Common myeloid progenitor, CD34-positive (primary cell): Measurements from ENCODE around the gene DNAJC21.

Experiments
- CTCF ChIA-PET: fragments of 350-600 bp; sonication (Branson Sonifier 250); formaldehyde crosslinking; loops from one replicate; lab custom pipeline; 2021; ENCODE audit warnings: antibody characterized with exemption; lab: Charles Lee
- POLR2A ChIA-PET: fragments of 350-600 bp; sonication (Branson Sonifier 250); formaldehyde crosslinking; loops from one replicate; lab custom pipeline; 2021; ENCODE audit warnings: antibody characterized with exemption; lab: Charles Lee
- DNase-seq, 3 donors: peaks; one replicate each; pipeline versions ENCODE4 v3.0.0 to v3.0.0-alpha.2; 2013
- H3K27ac ChIP-seq, 2 experiments: 1 replicate in 1 of 2; 2 replicates in 1 of 2; pipeline ENCODE4 v1.7.0; 2013; ENCODE audit warnings: inconsistent platforms in 2 of 2, low read length in 2 of 2, mild to moderate bottlenecking in 2 of 2, low read depth in 1 of 2, moderate library complexity in 1 of 2; ENCODE audit not compliant: severe bottlenecking in 2 of 2, insufficient read depth in 1 of 2, poor library complexity in 1 of 2
- H3K27me3 ChIP-seq, 5 experiments: replicated peaks in 2 of 5; 1 replicate in 3 of 5; 2 replicates in 2 of 5; pipeline versions ENCODE4 v1.6.1 to v1.7.0; 2013; ENCODE audit warnings: low read length in 4 of 5, mild to moderate bottlenecking in 2 of 5, moderate library complexity in 2 of 5, inconsistent platforms in 1 of 5; ENCODE audit not compliant: insufficient read depth in 5 of 5, control insufficient read depth in 4 of 5
- H3K36me3 ChIP-seq, 4 experiments: 1 replicate in 2 of 4; 2 replicates in 2 of 4; pipeline versions ENCODE4 v1.6.1 to v1.7.0; 2013; ENCODE audit warnings: low read length in 3 of 4, control low read depth in 1 of 4, mild to moderate bottlenecking in 1 of 4; ENCODE audit not compliant: control insufficient read depth in 4 of 4, insufficient read depth in 4 of 4
- H3K4me1 ChIP-seq, 4 experiments: 1 replicate in 3 of 4; 2 replicates in 1 of 4; pipeline versions ENCODE4 v1.6.1 to v1.7.1; 2013; ENCODE audit warnings: low read length in 3 of 4, mild to moderate bottlenecking in 3 of 4, control low read depth in 1 of 4, inconsistent platforms in 1 of 4, moderate library complexity in 1 of 4; ENCODE audit not compliant: control insufficient read depth in 4 of 4, insufficient read depth in 4 of 4; ENCODE audit errors: control extremely low read depth in 1 of 4
- H3K4me3 ChIP-seq, 7 experiments: 1 replicate in 4 of 7; 2 replicates in 3 of 7; pipeline versions ENCODE4 v1.5.1 to v1.7.0; 2013; ENCODE audit warnings: mild to moderate bottlenecking in 7 of 7, low read length in 6 of 7, moderate library complexity in 6 of 7, inconsistent platforms in 2 of 7, low read depth in 2 of 7, control low read depth in 1 of 7; ENCODE audit not compliant: insufficient read depth in 4 of 7, control insufficient read depth in 1 of 7; ENCODE audit errors: extremely low read depth in 1 of 7
- H3K9me3 ChIP-seq, 5 experiments: 1 replicate in 4 of 5; 2 replicates in 1 of 5; pipeline versions ENCODE4 v1.6.1 to v1.7.1; 2013; ENCODE audit warnings: low read length in 4 of 5, mild to moderate bottlenecking in 2 of 5, inconsistent platforms in 1 of 5, low read depth in 1 of 5, moderate library complexity in 1 of 5; ENCODE audit not compliant: control insufficient read depth in 4 of 5, insufficient read depth in 2 of 5; ENCODE audit errors: control extremely low read depth in 1 of 5
- WGBS: methylation state at CpG from one replicate; pipeline ENCODE4 v1.1.5; 2013; ENCODE audit not compliant: insufficient coverage; 5-methylcytosine and 5-hydroxymethylcytosine counted together

The DNAJC21 gene

DNA sequence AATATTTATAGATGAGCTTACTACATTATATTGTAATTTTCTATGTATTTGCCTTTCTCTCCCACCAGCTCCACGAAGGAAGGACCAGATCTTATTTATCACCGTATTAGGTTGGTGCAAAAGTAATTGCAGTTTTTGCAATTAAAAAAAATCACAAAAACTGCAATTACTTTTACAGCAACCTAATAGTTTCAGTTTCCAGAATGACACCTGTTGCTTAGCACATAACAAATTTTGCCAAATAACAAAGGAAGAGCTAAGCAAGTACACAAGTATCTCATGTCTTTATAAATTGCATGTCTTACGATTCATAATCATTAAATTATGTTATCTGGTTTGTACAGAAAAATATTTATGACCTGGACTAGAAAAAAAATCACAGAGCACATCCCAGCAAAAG lies 72.5 kb downstream of the DNAJC21 start:
- CTCF ChIA-PET, result interaction anchor here (1.0 to 3.2 kb wide), 4 partner anchors 9 to 526 kb away, joined by 3 to 11 read pairs (median 6); no protein-coding TSS in a partner anchor

DNA sequence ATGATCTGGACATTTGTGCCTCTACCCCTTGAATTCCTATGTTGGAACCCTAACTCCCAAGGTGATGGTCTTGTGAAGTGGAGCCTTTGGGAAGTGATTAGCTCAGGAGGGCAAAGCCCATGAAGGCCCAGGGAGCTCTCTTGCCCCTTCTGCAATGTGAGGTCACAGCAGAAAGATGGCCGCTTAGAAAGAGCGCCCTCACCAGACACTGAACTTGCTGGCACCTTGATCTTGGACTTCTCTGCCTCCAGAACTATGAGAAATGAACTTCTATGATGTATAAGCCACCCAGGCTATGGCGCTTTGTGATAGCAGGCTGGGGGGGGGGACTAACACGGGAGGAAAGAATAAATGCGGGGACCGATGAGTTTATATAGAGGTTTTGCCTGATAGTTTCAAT lies 73.1 kb downstream of the DNAJC21 start:
- Histone ChIP-seq H3K9me3 (no peaks in the 10 kb centered on the region), H3K4me1 (no peaks in the 10 kb centered on the region), H3K36me3 (no peaks in the 10 kb centered on the region), H3K27me3 (peaks cover 0 to 9% (median 0%) of the 10 kb centered on the region in 5 experiments), H3K27ac (no peak overlapping the region), H3K4me3 (no peak overlapping the region)
- WGBS, result 97% methylated on average over 5 of the region's 6 CpGs
- CTCF ChIA-PET, result interaction anchor here (1.0 to 3.2 kb wide), 3 partner anchors 10 to 46 kb away, joined by 4 to 11 read pairs (median 7); no protein-coding TSS in a partner anchor
- POLR2A ChIA-PET, result no interaction called here
- no peak for DNase-seq

More for the DNA sequence above, 72.5 kb downstream of the DNAJC21 start:
- Histone ChIP-seq H3K4me1 (no peaks in the 10 kb centered on the region), H3K27ac (no peak overlapping the region), H3K9me3 (no peaks in the 10 kb centered on the region), H3K27me3 (peaks cover 0 to 9% (median 0%) of the 10 kb centered on the region in 5 experiments), H3K4me3 (no peak overlapping the region), H3K36me3 (no peaks in the 10 kb centered on the region)
- WGBS, result no CpG with 5 or more reads among the region's 3 CpGs
- DNase-seq, result no peak
- POLR2A ChIA-PET, result no interaction called here

DNA sequence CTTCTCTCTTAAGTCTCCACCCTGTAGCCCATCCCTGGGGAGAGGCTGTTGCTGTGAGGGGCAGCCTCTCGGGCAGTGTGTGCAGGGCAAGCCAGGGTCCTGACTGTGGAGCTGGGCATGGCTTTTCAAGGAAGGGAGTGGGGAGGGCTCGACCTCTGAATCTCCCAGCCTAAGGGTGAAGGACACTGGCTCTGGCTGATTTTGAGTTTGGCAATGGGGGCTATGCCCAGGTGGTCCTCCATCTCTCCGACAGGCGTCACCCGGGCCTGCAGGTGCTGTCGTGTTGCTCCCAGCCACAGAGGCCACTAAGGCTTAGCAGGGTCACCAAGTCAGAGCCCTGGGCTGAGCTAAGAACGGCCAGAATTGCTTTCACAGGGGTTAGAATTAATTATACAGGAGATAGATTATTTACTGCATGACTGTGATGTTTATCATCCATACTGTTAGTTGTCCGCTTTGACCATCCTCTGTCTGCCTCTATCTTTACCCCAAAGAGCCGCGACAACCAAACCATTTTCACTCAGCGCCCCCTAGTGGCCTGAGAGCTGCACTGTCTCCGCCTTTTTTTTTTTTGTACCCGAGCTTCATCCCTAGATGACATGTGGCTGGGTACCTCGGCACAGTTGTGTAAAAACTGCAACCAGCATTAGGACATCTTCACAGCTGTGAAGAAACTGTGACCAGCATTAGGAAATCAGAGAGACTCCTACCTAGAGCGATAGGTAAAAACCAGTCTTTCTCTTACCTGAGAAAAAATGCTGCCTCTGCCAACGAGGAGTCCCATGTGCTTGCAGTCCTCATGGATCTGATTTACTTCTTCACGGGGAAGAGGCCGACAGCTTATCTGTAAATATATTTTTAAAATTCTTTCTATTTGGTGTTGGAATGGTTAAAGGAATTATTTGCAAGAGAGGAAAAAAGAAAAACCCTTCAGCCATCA lies 73.9 kb downstream of the DNAJC21 start:
- 45% methylated on average over 13 of the region's 18 CpGs for WGBS

DNA sequence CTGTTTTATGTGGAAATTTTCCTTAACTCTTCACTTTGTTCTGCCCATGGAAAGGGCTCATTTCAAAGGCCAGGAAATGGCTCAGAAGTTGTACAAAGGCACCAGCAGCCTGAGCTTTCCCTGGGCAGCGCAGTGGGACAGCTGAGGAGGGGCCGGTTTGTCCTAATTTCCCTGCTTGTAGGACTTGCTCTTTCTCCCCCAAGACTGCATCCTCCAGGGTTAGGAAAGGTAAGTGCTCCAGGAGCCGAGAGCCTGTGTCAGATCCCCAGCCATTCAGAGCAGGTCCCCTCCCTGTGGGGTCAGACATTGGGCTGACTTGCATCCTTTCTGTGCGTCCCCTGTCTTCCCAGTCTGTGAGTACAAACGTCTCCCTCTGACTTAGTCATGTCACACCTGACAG lies 74.8 kb downstream of the DNAJC21 start:
- ChIA-PET CTCF (interaction anchor here (0.9 to 3.2 kb wide), 6 partner anchors 11 to 535 kb away, joined by 3 to 11 read pairs (median 4); no protein-coding TSS in a partner anchor), POLR2A (no interaction called here)
- Histone ChIP-seq H3K27ac (no peak overlapping the region), H3K27me3 (peaks cover 0 to 8% (median 3%) of the 10 kb centered on the region in 5 experiments), H3K4me1 (no peaks in the 10 kb centered on the region), H3K9me3 (no peaks in the 10 kb centered on the region), H3K36me3 (no peaks in the 10 kb centered on the region), H3K4me3 (no peak overlapping the region)
- 80% methylated on average over 5 of the region's 5 CpGs for WGBS
- DNase-seq, result no peak

More for the DNA sequence above, 73.9 kb downstream of the DNAJC21 start:
- ChIA-PET POLR2A (no interaction called here), CTCF (interaction anchor here (0.8 to 3.2 kb wide), 11 partner anchors 11 to 534 kb away, joined by 3 to 11 read pairs (median 4); no protein-coding TSS in a partner anchor)
- Histone ChIP-seq H3K27ac (no peak overlapping the region), H3K4me3 (no peak overlapping the region), H3K9me3 (no peaks in the 10 kb centered on the region), H3K27me3 (peaks cover 0 to 9% (median 0%) of the 10 kb centered on the region in 5 experiments), H3K4me1 (no peaks in the 10 kb centered on the region), H3K36me3 (no peaks in the 10 kb centered on the region)
- DNase-seq, result peak; percentile 30 to 56 (median 50)

DNA sequence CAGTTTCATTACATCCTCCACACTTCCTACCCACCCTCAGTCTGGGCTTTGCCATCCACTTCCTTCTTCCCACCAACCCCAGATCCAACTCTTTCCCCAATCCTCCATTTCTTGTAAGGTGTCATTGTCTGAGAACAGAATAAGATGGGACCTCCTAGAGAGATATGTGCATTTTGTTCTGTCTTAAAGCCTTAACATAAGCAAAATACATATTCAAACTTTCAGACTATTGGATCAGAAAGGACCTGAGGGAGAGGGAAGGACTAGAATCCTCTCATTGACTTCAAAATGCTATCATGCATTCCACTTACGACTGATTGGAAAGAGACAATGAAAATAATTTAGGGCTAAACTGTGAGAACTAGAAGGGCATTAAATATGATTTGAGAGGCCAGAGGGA lies 75.4 kb downstream of the DNAJC21 start:
- Histone ChIP-seq H3K36me3 (no peaks in the 10 kb centered on the region), H3K27ac (no peak overlapping the region), H3K9me3 (no peaks in the 10 kb centered on the region), H3K27me3 (peaks cover 0 to 8% (median 3%) of the 10 kb centered on the region in 5 experiments), H3K4me1 (no peaks in the 10 kb centered on the region), H3K4me3 (no peak overlapping the region)
- DNase-seq, result no peak
- ChIA-PET CTCF (interaction anchor here (3.2 kb wide), 1 partner anchor 12 kb away, joined by 11 read pairs; no protein-coding TSS in a partner anchor), POLR2A (no interaction called here)
- 100% methylated on average over 1 of the region's 1 CpG for WGBS
